ENCODE data around the gene ABCB1. TPM values are rescaled to one million over a fixed set of nuclear protein-coding genes. Genes with fewer than 3 reads are reported as not detected.

ABCB1 gene
- total RNA-seq, 1 donor from 2014 or later = 16.2 TPM

DNA sequence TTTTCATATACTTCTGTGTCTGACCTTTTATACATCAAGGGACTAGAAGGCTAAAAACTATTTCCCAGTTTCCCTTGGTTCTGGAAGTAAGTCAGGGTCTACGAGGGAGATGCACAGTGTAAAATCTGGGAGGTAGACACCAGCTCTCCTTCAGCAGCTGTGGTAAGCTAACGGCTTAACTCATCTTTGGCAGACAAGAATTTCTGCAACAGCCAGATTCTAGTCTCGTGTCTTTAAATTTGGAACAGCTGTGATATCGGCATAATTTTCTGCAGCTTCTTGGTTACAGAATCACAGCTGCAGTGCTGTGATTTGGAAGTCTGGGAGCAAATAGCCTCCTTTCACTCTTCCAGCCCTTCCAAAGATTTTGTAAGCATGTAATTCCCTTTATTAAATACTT, 87.8 kb downstream of the ABCB1 start:
- DNase-seq = no peak

DNA sequence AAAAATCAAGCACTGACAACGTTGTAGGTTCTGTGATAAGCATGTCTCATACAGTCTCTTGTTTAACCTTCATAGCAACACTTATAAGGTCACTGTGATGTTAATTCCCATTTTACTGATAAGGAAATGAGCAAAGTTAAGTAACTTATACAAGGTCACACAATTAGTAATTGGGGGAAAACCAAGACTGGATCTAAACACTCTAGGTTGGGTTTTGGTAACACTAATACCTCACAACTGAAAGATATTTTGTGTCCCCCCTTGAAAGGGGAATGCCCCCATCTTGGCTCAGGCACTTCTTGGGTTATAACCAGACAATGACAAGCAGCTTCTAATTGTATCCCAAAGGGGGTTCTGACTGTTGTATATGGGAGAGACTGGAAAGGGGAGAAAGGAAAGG, 89.2 kb downstream of the ABCB1 start:
- DNase-seq = no peak

DNA sequence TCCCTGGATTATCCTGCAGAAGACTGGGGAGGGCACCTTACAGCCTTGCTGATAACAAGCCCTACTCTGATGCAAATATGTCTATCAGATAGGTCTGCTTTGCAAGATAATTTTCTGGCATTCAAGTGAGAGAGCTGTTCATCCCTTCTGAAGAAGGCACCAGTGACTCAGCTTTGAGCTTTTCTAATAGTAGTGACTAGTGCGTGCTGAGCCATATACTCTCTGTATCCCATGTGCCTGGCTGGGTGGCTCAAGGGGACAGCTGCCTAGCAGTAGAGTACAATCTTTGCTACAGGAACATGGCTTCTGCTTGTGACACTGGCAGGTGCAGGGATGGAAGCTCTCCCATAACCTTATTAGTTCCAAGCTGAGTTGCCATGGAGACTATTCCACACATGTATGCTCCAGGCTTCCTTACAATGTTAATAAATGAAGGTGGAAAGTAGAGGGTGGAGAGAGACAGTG, 90.2 kb downstream of the ABCB1 start:
- DNase-seq = no peak

DNA sequence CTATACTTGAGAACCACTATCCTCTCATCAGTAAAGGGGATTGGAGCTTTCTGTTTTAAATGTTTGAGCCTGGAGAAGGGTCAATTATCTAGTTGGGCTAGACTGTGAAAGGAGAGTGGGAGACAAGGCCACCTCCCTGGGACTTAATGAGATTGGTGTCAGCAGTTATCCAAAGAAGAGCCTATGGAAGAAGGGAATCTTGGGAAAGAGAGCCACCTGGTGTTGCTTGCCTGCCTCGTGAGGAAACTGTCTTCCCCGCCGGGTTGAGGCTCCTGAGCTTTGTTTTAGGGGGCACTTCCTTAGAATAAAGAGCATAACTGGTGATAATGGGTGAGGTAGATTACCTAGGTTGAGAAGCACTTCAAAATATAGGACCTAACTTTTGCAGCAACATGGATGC, 93.2 kb downstream of the ABCB1 start:
- DNase-seq = no peak

DNA sequence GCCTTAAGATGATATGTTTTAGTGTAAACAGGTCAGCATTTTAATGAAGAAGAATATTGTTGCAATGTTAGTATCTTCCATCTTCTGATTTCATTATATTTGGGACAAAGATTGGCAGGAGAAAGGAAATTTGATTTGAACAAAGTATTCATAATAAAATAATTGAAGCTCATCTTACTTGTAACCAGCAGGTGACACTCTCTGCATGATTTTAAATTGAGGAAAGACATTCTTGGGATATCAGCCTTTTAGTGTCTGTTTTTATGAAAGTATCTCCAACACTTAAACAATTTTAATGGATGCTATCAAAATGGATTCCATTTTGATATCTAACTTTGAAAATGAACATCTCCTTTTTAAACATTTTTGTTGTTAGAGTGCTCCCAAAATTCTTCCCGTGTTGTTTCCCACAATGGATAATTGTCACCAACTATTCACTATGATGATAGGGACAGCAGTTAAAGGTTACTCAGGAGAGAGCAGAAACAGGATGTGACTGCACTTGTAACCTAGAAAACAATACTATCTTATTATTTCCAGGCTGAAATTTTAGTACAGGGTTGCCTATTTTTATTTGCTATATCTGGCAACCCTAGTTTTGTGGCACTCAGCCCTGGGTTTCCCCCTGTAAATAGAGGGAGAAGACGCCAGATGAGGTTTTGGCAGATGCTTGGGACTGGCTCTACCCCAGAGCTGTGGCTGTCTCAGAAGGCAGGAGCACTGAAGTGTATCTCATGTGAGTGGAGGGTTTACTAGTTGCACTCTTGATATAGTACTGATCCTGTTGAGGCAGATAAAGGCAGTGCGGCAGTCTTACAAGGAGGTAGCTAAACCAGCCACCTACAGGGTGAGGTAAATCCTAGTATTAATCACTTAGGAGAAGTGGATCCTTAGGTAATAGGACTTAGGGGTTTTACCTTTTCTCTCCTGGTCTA, 94.2 kb downstream of the ABCB1 start:
- peak; percentile 68 for DNase-seq

DNA sequence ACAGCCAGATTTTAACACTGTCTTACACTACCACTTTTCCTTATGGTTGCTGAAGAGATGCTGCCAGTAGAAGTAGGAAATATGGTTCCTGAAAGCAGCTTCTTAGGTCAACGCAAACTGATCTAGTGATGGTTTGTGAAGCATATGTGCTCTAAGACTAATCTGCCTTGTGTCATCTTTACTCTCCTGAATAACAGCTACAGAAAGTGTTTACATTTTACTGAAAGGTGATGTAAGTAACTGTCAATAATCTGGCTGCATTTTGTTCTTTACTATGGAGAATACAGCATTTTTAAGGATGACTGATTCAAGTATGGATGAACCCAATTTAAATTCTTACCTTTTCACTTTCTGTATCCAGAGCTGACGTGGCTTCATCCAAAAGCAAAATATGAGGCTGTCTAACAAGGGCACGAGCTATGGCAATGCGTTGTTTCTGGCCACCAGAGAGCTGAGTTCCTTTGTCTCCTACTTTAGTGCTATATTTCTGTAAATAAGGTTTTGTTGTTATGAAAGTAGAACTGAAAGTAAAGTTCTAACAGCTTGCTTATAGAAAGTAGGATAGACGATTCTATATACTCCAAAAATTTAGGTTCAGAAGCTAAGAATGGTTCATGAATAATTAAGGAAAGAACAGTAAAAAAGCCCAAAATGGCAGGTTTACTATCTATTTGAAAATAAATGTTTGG, 95.0 kb downstream of the ABCB1 start:
- DNase-seq = no peak

DNA sequence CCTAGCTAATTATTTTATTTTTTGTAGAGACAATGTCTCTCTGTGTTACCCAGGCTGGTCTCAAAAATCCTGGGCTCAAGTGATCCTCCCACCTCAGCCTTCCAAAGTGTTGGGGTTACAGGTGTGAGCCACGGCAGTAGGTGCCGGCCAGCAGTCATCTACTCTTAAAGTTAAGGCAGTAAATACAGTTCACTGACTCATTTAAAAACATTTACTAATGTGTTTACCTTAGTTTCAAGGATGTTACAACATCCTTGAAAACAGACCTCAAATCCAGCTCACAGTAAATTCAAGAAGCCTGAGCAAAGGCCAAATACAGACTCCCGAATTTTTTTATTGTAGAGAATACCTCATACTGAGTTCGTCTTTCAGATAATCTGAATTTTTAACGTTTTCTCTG, 95.6 kb downstream of the ABCB1 start:
- no peak for DNase-seq

DNA sequence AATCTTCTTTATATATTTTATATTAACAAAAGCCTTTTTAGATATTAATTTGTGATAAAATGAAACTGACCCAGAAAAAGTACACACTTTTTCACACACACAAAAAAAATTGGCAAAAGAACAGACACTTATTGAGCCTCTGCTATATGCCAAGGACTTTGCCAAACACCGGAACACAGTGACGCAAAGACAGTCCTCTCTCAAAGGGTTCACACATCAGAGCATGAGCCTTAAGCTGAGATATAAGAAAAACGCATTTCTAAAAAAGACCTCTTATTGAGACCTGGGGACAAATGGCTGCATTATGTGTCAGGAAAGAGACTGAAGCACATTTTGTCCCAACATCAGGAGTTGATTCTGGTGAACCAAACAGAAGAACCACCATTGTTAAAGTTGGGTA, 101.2 kb downstream of the ABCB1 start:
- no peak for DNase-seq

DNA sequence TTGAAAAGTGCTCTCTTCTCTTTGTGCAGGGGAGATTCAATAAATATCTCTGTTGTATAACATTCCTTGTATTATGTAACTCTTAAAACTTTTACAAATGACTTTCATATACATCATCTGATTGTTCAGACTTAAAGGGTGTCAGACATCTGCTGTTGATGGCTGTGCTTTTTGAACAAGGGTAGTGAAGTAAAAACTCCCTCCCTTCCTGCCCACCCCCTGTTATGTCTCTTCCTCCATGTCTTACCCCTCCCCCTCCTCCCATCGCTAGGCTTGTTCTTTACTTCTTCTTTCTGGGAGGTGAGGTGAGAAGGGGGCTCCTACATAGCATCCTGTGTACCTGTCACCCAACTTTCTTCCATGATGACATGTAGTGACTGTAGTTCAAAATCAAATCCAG, 101.8 kb downstream of the ABCB1 start:
- no peak for DNase-seq

DNA sequence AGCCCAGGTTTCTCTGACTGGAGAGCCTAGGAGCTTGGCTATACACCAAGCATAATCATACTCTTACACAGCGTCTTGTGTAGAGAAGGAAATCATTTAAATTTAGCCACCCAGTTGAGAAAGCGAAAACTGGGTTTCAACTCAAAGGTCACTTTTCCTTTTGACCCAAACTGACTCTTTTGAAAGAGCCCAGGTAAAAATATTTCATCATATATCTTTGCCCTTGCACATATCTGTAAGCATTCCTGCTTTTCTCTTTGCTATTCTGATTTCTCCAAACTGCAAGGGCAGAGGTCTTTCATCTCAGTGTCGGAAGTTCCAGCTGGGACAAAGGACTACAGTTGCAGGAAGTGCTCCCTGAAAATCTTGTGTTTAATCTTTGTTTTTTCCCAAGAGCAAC, 103.2 kb downstream of the ABCB1 start:
- DNase-seq = no peak

DNA sequence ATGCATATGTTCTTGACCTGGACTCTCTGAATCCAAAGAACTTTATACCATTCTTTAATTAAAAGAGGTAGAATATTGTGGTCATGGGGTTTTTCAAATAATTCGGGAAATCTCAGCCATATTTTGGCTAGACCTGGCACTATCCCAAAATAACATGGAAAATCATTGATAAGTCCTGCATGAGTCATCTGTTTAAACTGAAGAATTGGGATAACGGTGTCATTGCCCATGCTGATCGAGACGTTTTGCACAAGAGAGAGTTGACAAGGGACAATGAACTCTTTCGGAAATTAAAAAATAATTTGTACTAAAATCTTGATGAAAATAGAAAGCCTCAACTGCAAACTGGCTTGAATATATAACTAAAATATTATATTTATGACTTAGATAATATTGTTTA, 105.3 kb downstream of the ABCB1 start:
- DNase-seq = no peak

DNA sequence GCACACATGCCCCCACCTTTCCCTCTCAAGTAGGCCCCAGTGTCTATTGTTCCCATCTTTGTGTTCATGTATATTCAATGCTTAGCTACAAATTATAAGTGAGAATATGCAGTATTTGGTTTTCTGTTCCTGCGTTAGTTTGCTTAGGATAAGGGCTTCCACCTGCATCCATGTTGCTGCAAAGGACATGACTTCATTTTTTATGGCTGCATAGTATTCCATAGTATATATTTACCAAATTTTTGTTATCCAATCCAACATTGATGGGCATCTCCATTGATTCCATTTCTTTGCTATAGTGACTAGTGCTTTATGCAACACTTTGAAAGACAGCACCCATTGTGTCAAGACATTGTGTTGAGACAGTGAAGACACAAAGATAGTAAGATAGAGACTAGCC, 106.2 kb downstream of the ABCB1 start:
- DNase-seq = no peak

DNA sequence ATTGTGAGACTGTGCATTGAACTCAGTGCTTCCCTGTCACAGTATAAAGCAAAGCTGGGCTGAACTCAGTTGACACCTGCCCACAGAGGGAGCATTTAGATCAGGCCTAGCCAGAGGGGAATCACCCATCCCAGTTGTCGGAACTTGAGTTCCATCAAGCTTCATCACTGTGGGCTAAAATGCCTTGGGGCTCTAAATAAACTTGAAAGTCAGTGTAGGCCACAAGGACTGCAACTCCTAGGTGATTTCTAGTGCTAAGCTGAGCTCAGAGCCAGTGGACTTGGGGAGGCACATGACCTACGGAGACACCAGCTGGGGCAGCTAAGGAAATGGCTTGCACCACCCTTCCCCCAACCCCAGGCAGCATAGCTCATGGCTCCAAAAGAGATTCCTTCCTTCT, 117.6 kb downstream of the ABCB1 start:
- DNase-seq = no peak

DNA sequence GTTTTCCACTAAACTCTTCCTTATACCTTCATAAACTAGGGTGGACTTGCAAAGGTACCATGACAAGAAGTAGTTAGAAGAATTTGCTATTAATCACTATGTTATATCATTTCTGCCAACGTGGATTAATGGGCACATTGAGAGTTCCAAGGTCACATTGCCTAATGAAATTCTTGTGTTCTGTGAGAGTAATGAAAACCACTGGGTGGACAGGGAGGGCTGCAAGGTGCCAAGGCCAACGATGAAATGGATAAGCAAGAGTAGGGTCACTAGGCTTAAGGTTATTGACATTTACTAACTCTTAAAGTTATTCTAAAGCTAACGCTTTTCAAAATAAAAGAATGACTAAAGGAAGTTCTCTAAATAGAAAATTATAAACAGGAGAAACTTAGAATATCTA, 118.6 kb downstream of the ABCB1 start:
- no peak for DNase-seq

DNA sequence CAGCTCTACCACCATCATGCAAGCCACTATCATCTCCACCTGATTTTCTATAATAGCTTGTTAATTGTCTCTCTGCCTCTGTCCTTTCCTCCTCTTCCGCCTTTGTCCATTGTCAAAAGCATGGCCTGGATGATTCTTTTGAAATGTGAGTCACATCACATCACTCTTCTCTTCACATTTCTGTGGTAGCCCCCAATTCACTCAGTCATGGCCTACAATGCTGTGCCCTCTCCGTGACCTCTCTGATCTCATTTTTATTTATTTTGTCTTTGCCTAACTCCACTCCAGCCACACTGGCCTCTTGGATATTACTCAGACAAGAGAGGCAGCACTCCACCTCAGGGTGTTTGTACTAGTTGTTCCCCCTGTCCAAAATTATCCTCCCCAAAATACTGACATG, 120.3 kb downstream of the ABCB1 start:
- no peak for DNase-seq

DNA sequence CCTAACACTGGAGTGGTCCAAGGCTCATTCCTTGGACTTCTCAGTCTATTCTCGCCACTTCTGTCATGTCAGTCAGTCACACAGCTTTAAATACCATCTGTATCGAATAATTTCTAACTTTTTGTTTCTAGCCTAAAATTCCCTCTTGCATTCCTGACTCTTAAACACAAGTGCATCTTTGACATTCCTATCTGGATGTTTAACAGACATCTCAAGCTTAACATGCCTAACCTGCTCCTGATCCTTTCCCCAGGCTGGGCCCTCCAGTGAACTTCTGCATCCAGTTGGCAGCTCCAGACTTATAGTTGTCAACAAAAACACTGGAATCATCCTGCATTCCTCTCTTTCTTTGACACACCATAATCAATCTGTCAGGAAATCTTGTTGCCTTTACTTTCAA, 120.7 kb downstream of the ABCB1 start:
- no peak for DNase-seq

DNA sequence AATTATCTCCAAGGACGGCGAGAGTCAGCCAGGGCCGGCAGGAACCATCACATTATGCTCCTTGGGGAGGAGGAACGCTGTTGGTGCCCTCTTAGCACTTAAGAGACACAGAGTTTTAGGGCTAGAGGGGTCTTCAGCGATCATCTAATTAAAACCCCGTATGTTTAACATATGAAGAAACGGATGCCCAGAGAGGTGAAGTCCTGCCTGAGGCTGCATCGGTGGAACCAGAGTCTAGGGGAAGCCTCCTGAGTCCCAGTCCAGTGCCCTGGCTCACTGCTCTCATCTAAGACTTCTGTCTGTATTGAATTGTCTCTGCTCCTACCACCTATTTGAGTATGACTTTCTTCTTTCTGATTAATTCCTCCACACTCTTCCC, 124.5 kb downstream of the ABCB1 start:
- DNase-seq = peak; percentile 1

DNA sequence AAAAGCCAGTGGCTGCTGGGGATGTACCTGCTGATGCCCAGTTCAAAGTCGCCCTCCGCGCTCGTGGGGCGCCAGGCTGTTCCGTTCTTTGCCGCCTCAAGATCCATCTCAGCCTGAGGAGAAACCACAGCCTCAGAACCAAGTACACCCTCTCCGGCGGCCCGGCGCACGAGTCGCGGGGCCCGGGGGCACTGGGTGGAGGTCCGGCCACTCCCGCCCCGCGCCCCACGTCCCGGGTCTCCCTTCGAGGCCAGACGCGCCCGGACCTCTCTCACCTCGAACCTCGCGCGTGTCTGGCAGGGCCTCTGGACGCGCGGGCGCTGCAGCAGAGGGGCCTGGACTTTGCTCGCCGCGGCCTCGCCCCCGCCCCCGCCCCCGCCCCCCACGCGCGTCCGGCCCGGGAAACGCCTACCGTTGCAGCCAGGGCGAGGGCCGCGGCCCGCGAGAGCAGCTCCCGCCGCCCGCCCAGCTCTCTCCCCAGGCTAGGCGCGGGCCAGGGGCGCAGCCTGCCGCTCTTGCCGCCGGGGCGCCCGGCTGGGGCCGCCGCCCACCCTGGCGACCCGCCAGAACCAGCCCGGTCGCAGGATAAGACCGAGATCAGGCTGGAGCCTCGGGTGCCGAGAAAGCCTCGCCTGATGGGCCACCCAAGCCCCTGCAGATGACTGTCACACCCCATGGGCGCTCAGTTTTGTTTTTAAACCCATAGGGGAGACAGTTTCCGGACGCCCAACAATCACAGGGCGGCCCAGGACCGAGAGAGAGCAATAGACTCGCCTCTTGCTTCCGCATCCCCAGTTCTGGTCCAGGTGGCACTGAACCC, 125.1 kb downstream of the ABCB1 start, which contains the start of gene ABCB4:
ABCB4 (minus strand) TSS at position 322 of the 820 bp plus-strand sequence; CDS start at position 107, 215 bp downstream.
- DNase-seq = peak; percentile 18

DNA sequence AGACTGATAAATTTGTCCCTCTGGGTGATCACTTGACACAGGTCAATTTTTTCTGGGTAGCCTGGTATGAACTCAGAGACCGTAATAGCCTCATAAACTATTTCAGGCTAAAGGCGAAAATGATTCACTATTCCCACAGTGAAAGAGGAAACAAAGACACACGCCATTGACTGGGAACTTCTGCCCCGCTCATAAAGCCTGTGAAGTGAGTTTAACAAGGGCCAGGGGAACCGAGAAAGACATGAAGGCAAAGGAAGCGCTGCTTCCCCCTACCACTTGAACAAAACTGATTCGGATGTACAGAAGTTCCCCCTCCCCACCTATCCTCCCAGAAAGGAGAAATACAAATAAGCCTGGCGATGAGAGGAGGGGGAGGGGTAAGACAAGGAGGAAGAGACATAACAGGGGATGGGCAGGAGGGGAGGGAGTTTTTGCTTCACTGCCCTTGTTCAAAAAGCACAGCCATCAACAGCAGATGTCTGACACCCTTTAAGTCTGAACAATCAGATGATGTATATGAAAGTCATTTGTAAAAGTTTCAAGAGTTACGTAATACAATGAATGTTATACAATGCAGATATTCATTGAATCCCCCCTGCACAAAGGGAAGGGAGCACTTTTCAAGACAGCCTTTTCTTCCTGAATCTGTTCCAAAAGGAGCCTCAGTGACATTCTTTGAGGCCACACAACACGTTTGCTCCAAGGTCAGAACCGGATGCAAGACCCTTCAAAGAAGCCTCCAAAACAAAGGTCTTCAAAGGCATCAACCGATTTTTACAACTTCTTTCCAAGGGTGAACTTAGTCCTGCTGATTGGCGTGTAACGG, 125.9 kb downstream of the ABCB1 start:
- peak; percentile 69 for DNase-seq

DNA sequence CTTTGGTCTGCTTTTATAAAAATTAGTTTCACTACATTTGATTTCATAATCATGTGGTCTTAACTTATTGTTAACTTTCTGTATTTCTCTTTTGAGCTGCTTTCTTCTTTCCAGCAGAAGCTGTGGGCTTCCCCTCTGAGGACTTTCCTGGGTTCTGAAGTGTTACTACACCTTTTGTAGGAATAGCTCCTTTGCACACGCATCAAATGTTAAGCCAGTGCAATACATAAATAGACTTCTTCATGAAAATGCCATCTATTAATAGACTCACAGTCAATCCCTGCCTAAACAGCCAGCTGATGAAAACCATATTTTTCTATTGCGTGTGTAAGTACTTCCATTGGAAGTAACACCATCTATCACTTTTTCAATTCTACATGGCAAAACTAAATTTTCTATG, 126.7 kb downstream of the ABCB1 start:
- DNase-seq = no peak

DNA sequence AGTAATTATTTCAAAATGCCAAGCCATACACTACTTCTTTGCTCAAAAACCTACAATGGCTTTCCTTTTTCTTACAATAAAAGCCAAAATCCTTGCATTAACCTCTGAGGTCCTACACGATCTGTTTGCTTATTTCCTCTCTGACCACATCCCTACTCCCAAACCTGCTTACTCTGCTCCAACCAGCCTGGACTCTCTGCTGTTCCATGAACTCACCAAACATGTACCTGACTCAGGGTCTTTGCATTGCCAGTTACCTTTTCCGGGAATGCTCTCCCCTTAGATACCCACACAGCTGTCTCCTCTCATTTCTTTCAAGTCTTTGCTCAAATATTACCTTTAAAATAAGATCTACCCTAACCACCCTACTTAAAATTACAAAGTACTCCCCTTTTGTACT, 127.5 kb downstream of the ABCB1 start:
- DNase-seq = no peak

DNA sequence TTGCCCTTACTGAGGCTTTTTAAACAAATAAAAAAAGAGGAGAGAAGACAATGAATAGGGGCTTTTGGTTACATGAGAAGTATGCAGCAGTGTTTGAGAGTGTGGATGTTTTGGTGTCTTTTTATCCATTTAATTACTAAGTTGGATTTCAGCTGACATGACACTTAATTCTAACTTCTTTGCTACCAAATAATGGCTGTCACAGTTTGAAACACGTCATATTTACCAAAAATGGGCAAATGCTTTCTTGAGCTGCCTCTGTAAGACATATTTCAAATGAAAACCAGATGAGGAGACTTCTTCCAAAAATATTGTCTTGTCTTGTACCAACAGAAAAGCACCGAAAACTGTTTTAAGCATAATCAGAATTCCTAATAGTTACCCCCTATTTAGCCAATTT, 129.2 kb downstream of the ABCB1 start:
- no peak for DNase-seq
